Measurements from ENCODE around the gene FAM117B. TPM values are rescaled to one million over a fixed set of nuclear protein-coding genes. Genes with fewer than 3 reads are reported as not detected.
"Not testable (repeated sequence)": the region's sequence is repeated elsewhere in the genome, so short reads cannot be mapped to it uniquely, and the experiment has no call there.

FAM117B gene
- total and polyA plus RNA-seq, 8 donors, result 2.5 to 12.4 (median 5.4) TPM

GRCh38 chr2:202669841-202670240 lies 35.1 kb downstream of the FAM117B start:
- 64 to 85% methylated on average over 1 of the region's 1 CpG for WGBS, 2 donors
- Histone ChIP-seq H3K4me1 (no peaks in the 10 kb centered on the region), H3K4me3 (no peak overlapping the region), H3K36me3 (no peaks in the 10 kb centered on the region), H3K9me3 (no peaks in the 10 kb centered on the region), H3K27me3 (no peaks in the 10 kb centered on the region), H3K27ac (no peak overlapping the region)
- DNase-seq, result no peak
- TF ChIP-seq, protein P1, sequence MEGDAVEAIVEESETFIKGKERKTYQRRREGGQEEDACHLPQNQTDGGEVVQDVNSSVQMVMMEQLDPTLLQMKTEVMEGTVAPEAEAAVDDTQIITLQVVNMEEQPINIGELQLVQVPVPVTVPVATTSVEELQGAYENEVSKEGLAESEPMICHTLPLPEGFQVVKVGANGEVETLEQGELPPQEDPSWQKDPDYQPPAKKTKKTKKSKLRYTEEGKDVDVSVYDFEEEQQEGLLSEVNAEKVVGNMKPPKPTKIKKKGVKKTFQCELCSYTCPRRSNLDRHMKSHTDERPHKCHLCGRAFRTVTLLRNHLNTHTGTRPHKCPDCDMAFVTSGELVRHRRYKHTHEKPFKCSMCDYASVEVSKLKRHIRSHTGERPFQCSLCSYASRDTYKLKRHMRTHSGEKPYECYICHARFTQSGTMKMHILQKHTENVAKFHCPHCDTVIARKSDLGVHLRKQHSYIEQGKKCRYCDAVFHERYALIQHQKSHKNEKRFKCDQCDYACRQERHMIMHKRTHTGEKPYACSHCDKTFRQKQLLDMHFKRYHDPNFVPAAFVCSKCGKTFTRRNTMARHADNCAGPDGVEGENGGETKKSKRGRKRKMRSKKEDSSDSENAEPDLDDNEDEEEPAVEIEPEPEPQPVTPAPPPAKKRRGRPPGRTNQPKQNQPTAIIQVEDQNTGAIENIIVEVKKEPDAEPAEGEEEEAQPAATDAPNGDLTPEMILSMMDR (IDR thresholded peaks at IDR 0.05), result no peak
- intact Hi-C loops (cut with DNase I), result no loop called here
- no peak for FAIRE-seq
- no peak for ATAC-seq

DNA sequence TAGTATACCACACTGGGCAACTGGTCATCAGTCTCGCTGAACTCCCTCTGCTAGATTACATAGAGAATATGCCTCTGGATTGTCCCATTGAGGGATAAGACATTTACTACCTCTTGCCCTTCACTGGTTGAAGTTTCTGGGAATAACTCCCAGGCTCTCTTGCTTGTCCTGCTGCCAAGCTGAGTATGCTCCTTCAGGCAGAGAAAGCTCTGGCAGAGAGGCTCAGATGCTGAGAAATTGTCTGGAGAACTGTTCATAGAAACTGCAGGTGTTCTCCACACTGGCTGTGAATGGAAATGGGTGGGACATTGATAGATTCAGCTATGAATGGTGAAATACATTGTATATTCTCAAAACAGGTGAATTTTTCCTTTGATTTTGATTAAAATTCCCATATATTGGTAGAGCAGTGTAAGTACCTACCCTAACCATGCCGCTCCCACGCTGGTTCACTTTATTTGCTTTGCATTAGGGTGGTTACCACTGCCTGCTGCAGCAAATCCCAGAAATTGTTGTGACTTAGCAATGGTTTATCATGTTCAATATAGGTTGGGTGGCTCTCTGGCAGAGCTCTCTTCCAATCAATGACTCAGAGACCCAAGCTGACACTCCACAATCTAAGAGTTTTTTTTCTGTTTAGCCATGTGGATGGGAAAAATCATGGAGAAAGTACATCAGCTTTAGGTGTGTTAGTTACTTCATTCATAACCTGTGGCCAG lies 36.7 kb downstream of the FAM117B start:
- H3K4me3 ChIP-seq, result no peak overlapping the region
- FAIRE-seq (no peak), DNase-seq (no peak), ATAC-seq (peak in 3 of 4 donors; percentile 15 to 25 (median 23))
- 85 to 94% methylated on average over 3 of the region's 3 CpGs for WGBS, 2 donors
- no peaks in the 10 kb centered on the region for H3K36me3 ChIP-seq
- TF ChIP-seq, protein P1 (IDR thresholded peaks at IDR 0.05), result no peak
- H3K27ac ChIP-seq, result no peak overlapping the region
- no peaks in the 10 kb centered on the region for H3K9me3 ChIP-seq
- intact Hi-C loops (cut with DNase I), result no loop called here
- H3K4me1 ChIP-seq, result no peaks in the 10 kb centered on the region
- no peaks in the 10 kb centered on the region for H3K27me3 ChIP-seq

GRCh38 chr2:202675097-202675496 lies 40.3 kb downstream of the FAM117B start:
- DNase-seq; H3K27me3 ChIP-seq; FAIRE-seq; ATAC-seq; H3K27ac ChIP-seq; H3K9me3 ChIP-seq; H3K4me1 ChIP-seq; H3K36me3 ChIP-seq; intact Hi-C loops (cut with DNase I); H3K4me3 ChIP-seq: not testable (repeated sequence)
- 94 to 96% methylated on average over 6 of the region's 6 CpGs for WGBS, 2 donors

DNA sequence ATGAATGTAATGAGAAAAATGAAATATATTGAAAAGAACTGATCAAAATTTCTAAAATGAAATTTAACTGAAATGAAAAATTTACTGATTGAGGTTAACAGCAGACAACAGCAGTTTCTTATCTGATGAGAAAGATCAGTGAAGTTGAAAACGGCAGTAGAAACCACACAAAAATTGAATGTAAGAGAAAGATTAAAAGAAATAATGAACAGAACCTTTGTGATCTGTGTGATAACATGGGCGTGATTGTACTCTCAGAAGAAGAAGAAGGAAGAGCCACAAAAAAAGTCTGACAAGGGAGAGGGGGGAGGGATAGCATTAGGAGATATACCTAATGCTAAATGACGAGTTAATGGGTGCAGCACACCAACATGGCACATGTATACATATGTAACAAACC lies 45.2 kb downstream of the FAM117B start:
- H3K27ac ChIP-seq, result no peak overlapping the region
- intact Hi-C loops (cut with DNase I), result no loop called here
- no peaks in the 10 kb centered on the region for H3K9me3 ChIP-seq
- 89 to 92% methylated on average over 3 of the region's 3 CpGs for WGBS, 2 donors
- no peak for DNase-seq
- no peak overlapping the region for H3K4me3 ChIP-seq
- H3K27me3 ChIP-seq, result no peaks in the 10 kb centered on the region
- no peaks in the 10 kb centered on the region for H3K36me3 ChIP-seq
- H3K4me1 ChIP-seq, result no peaks in the 10 kb centered on the region
- no peak for ATAC-seq
- no peak for FAIRE-seq
- TF ChIP-seq, protein P1 (IDR thresholded peaks at IDR 0.05), result no peak

DNA sequence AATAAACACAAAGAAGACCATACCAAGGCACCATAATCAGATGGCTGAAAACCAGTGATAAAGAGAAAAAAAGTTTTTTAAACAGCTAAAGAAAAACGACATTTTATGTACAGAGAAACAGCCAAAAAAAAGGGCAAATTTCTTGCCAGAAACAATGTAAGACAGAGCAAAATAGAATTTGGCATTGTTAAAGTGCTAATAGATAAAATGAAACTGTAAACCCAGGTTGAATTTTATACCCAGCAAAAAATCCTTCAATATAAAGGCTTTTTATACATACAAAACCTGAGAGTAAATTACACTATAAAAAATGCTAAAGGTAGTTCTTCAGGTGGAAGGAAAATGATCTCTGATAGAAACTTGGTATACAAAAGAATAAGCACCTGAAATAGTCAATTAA lies 45.7 kb downstream of the FAM117B start:
- no peak for FAIRE-seq
- DNase-seq, result no peak

More for the DNA sequence above, 45.7 kb downstream of the FAM117B start:
- Histone ChIP-seq H3K4me3 (no peak overlapping the region), H3K27me3 (no peaks in the 10 kb centered on the region), H3K9me3 (no peaks in the 10 kb centered on the region), H3K36me3 (no peaks in the 10 kb centered on the region), H3K4me1 (no peaks in the 10 kb centered on the region), H3K27ac (no peak overlapping the region)
- TF ChIP-seq, protein P1 (IDR thresholded peaks at IDR 0.05), result no peak
- ATAC-seq, result no peak
- intact Hi-C loops (cut with DNase I), result no loop called here
- 74 to 91% methylated on average over 1 of the region's 1 CpG for WGBS, 2 donors
